ENCODE measurements around the gene AUTS2. TPM values are rescaled to one million over a fixed set of nuclear protein-coding genes. Genes with fewer than 3 reads are reported as not detected.

AUTS2 gene
- total RNA-seq, 1 donor from 2014 or later, result 9.9 TPM

GRCh38 chr7:69699931-69700330, 101.7 kb downstream of the AUTS2 start:
- TF ChIP-seq CTCF (IDR thresholded peaks at IDR 0.05; ENCODE audit: insufficient read depth, low read length, poor library complexity, severe bottlenecking), result no peak

GRCh38 chr7:69700331-69700730, 102.1 kb downstream of the AUTS2 start:
- no peak overlapping the region for H3K4me3 ChIP-seq (ENCODE audit: low read depth, low read length)
- H3K27me3 ChIP-seq (ENCODE audit: control insufficient read depth, insufficient read depth, low read length), result no peaks in the 10 kb centered on the region
- no peak for TF ChIP-seq CTCF (IDR thresholded peaks at IDR 0.05; ENCODE audit: insufficient read depth, low read length, poor library complexity, severe bottlenecking)
- H3K36me3 ChIP-seq (ENCODE audit: control insufficient read depth, insufficient read depth, low read length), result no peaks in the 10 kb centered on the region
- no peak for DNase-seq (ENCODE audit: low read depth)

More at GRCh38 chr7:69699931-69700330, 101.7 kb downstream of the AUTS2 start:
- DNase-seq (ENCODE audit: low read depth), result no peak
- Histone ChIP-seq H3K36me3 (ENCODE audit: control insufficient read depth, insufficient read depth, low read length) (no peaks in the 10 kb centered on the region), H3K4me3 (ENCODE audit: low read depth, low read length) (no peak overlapping the region), H3K27me3 (ENCODE audit: control insufficient read depth, insufficient read depth, low read length) (no peaks in the 10 kb centered on the region)

- no peak for DNase-seq (ENCODE audit: low read depth)
- no peak for TF ChIP-seq CTCF (IDR thresholded peaks at IDR 0.05; ENCODE audit: insufficient read depth, low read length, poor library complexity, severe bottlenecking)
- no peak overlapping the region for H3K4me3 ChIP-seq (ENCODE audit: low read depth, low read length)
- H3K36me3 ChIP-seq (ENCODE audit: control insufficient read depth, insufficient read depth, low read length), result no peaks in the 10 kb centered on the region
- no peaks in the 10 kb centered on the region for H3K27me3 ChIP-seq (ENCODE audit: control insufficient read depth, insufficient read depth, low read length)
Measured at GRCh38 chr7:69701288-69701687, 103.0 kb downstream of the AUTS2 start.

- DNase-seq (ENCODE audit: low read depth), result no peak
- no peak for TF ChIP-seq CTCF (IDR thresholded peaks at IDR 0.05; ENCODE audit: insufficient read depth, low read length, poor library complexity, severe bottlenecking)
- H3K27me3 ChIP-seq (ENCODE audit: control insufficient read depth, insufficient read depth, low read length), result no peaks in the 10 kb centered on the region
- no peak overlapping the region for H3K4me3 ChIP-seq (ENCODE audit: low read depth, low read length)
- no peaks in the 10 kb centered on the region for H3K36me3 ChIP-seq (ENCODE audit: control insufficient read depth, insufficient read depth, low read length)
Measured at GRCh38 chr7:69702357-69702756, 104.1 kb downstream of the AUTS2 start.

- Histone ChIP-seq H3K4me3 (ENCODE audit: low read depth, low read length) (no peak overlapping the region), H3K36me3 (ENCODE audit: control insufficient read depth, insufficient read depth, low read length) (no peaks in the 10 kb centered on the region), H3K27me3 (ENCODE audit: control insufficient read depth, insufficient read depth, low read length) (no peaks in the 10 kb centered on the region)
- TF ChIP-seq CTCF (IDR thresholded peaks at IDR 0.05; ENCODE audit: insufficient read depth, low read length, poor library complexity, severe bottlenecking), result no peak
- DNase-seq (ENCODE audit: low read depth), result no peak
Measured at GRCh38 chr7:69703099-69703498, 104.8 kb downstream of the AUTS2 start.

GRCh38 chr7:69706070-69706469, 107.8 kb downstream of the AUTS2 start:
- no peaks in the 10 kb centered on the region for H3K36me3 ChIP-seq (ENCODE audit: control insufficient read depth, insufficient read depth, low read length)
- no peak overlapping the region for H3K4me3 ChIP-seq (ENCODE audit: low read depth, low read length)
- no peak for DNase-seq (ENCODE audit: low read depth)
- no peaks in the 10 kb centered on the region for H3K27me3 ChIP-seq (ENCODE audit: control insufficient read depth, insufficient read depth, low read length)
- TF ChIP-seq CTCF (IDR thresholded peaks at IDR 0.05; ENCODE audit: insufficient read depth, low read length, poor library complexity, severe bottlenecking), result no peak

Data from kidney epithelial cell (primary cell).